Measurements from ENCODE around the gene TBK1. TPM values are rescaled to one million over a fixed set of nuclear protein-coding genes. Genes with fewer than 3 reads are reported as not detected.
"Not testable (repeated sequence)": the region's sequence is repeated elsewhere in the genome, so short reads cannot be mapped to it uniquely, and the experiment has no call there.

TBK1 gene
- polyA plus RNA-seq, 4 donors, result 20.6 to 26.9 (median 24.1) TPM

DNA sequence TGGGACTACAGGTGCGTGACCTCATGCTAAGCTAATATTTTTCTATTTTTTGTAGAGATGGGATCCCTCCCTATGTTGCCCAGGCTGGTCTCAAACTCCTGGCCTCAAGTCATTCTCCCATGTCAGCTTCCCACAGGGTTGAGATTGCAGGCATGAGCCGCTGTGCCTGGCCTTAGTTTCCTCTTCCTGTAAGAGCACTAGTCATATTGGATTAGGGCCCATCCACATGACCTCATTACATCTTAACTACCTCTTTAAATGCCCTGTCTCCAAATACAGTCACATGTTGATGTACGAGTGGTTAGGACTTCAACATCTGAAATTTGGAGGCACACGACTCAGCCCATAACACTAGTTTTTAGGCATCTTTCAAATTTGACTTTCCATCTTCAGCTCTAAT lies 86.2 kb downstream of the TBK1 start:
- DNase-seq (ENCODE audit: low read depth in 4 of 4, low spot score in 3 of 4), result no peak

DNA sequence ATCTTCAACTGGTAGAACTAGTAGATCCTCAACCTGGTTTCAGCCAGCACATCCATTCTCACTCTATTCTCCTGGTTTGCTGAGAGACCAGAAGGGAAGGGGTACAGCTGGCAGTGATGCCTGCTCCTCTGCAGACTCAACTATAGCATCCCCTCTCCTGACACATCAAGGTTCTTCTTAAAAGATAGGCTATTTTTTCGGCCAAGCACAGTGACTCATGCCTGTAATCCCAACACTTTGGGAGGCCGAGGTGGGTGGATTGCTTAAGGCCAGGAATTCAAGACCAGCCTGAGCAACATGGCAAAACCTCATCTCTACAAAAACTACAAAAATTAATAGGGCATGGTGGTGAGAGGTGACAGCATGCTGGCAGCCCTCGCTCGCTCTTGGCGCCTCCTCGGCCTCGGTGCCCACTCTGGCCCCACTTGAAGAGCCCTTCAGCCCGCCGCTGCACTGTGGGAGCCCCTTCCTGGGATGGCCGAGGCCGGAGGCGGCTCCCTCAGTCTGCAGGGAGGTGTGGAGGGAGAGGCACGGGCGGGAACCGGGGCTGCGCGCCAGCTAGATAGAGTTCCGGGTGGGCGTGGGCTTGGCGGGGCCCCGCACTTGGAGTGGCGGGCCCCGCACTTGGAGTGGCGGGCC lies 90.6 kb downstream of the TBK1 start:
- not testable (repeated sequence) for DNase-seq (ENCODE audit: low read depth in 4 of 4, low spot score in 3 of 4)

DNA sequence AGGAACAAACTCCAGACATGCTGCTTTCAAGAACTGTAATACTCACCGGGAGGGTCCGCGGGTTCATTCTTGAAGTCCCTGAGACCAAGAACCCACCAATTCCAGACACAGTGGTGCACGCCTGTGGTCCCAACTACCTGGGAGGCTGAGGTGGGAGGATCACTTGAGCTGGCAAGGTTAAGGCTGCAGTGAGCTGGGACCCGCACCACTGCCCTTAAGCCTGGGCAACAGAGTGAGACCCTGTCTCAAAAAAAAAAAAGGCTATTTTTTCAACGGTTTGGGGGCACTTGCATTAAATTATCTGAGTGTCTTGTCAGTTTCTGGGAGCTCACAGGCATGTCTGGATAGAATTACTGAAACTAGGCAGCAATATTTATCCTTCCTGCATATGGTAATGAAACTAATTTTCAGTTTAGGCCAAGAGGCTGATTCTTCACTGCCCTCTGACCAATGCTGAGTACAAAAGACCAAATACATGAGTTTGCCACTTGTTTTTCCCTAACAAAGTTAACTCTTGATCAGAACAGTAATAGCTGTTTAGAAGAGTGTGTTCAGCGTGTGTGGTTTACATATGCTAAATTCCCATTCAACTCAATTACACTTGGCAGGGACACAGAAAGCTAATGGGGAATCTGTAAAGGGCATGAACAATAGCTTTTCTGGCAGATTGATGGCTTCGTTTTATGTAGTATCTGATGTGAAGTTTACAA lies 92.6 kb downstream of the TBK1 start:
- DNase-seq (ENCODE audit: low read depth in 4 of 4, low spot score in 3 of 4), result no peak

DNA sequence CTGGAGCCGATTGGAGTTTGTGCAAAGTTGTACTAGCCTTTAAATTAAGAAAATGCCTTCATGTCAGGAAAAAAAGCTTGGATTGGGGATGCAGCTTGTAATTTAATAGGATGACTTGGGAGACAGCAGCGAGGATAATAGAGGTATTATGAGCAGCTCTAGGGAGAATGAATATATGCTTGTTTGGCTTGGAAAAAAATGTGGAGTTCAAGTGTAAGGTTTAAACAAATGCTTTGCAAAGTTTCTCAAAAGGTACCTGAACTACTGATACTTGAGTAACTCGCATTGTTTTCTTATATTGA lies 93.1 kb downstream of the TBK1 start:
- no peak for DNase-seq (ENCODE audit: low read depth in 4 of 4, low spot score in 3 of 4)

DNA sequence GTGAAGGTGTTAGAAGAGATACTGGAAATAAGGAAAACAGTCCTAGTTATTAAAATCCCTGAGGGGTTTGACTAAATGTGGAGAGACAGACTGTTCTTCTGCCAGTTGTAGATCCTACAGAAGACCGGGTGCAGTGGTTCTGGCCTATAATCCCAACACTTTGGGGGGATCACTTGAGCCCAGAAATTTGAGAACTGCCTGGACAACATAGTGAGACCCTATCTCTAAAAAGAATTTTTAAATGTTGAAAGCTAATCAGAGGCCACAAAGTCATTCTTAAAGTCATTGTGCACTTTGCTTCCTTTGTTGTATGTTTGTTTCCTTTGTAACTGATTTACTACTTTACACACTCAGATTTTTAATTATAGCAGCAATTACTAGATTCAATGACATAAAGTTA lies 97.2 kb downstream of the TBK1 start:
- no peak for DNase-seq (ENCODE audit: low read depth in 4 of 4, low spot score in 3 of 4)

DNA sequence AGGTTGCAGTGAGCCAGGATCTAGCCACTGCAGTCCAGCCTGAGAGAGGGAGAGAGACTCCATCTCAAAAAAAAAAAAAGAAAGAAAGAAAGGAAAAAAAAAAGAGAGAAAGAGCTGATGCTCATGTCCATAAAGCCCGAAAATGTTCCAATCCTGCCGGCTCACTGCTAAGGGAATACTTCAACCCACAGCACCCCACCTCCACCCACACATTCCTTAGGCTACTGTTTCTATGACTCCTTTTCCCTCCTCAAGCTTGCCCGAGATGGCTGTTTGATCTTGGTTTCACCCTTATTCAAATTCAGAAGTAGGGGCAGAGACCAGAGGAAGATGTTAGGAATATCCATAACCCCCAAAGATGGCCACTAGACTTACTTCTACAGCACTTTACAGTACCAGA lies 98.8 kb downstream of the TBK1 start:
- DNase-seq (ENCODE audit: low read depth in 4 of 4, low spot score in 3 of 4), result no peak

DNA sequence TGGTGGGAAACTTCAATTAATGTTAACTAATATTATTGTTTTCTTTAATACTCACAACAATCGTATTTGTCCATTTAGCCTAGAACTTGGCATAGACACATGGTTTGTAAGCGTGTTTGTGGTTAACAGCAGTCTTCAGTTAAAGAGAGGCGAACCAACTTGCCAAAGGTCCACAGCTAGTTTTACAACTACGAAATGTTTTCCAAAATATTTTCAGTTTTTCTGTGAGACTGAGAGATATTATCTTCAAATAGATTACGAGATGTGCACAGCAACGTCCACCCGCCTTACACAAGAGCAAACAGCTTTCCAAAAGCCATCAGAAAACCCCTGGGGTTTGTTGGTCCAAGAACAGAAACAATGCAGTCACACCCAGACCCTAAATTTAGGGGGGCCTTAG lies 99.8 kb downstream of the TBK1 start:
- DNase-seq (ENCODE audit: low read depth in 4 of 4, low spot score in 3 of 4), result no peak

Other genes starting within 250 kb of the TBK1 start
- gene KICS2, start 229.8 kb upstream of the TBK1 start, polyA plus RNA-seq (ENCODE audit: insufficient read length in 4 of 4), result 1 to 10 TPM; 2.7 to 6.6 (median 5.7) TPM
- 1 to 10 TPM in 2 of 4 donors, under 1 TPM in 2; 0.20 to 2.0 (median 0.99) TPM for gene C12orf56, start 61.4 kb upstream of the TBK1 start, polyA plus RNA-seq (ENCODE audit: insufficient read length in 4 of 4)
- 10 to 100 TPM; 58.1 to 73.1 (median 66.3) TPM for gene XPOT, start 47.7 kb upstream of the TBK1 start, polyA plus RNA-seq (ENCODE audit: insufficient read length in 4 of 4)
- gene RASSF3, start 158.4 kb downstream of the TBK1 start, polyA plus RNA-seq (ENCODE audit: insufficient read length in 4 of 4), result 10 to 100 TPM; 18.4 to 29.2 (median 22.5) TPM

Data from left renal pelvis (tissue), 4 donors.